H1 (cell line): ENCODE results near the gene GTF3C2. TPM values are rescaled to one million over a fixed set of nuclear protein-coding genes. Genes with fewer than 3 reads are reported as not detected.

ENCODE experiments used
- CTCF ChIA-PET: fragments of 300-600 bp; sonication (Branson Sonifier 250); formaldehyde crosslinking; loops from one replicate; lab custom pipeline; 2021; ENCODE audit not compliant: partially characterized antibody; lab: Charles Lee
- POLR2A ChIA-PET: fragments of 300-600 bp; sonication (Branson Sonifier 250); formaldehyde crosslinking; loops from one replicate; lab custom pipeline; 2021; ENCODE audit warnings: inconsistent platforms; ENCODE audit not compliant: partially characterized antibody; lab: Charles Lee
- DNase-seq, 2 experiments: peaks; one replicate each; pipeline versions ENCODE4 v3.0.0 to v3.0.0-alpha.2; 2010 to 2022; ENCODE audit warnings: low spot score in 2 of 2, low read depth in 1 of 2, mixed read lengths in 1 of 2
- FAIRE-seq: peaks from 2 replicates; lab custom pipeline; 2011; peaks lifted over from hg19 to GRCh38; lab: Jason Lieb, UNC
- H2AFZ ChIP-seq: 2 replicates; pipeline ENCODE4 v1.8.1; 2012; ENCODE audit warnings: low read length, inconsistent platforms
- H2AK5ac ChIP-seq: 2 replicates; pipeline ENCODE4 v1.6.1; 2013; ENCODE audit warnings: low read depth, low read length
- H2BK120ac ChIP-seq: replicated peaks from 2 replicates; pipeline ENCODE3; 2013; ENCODE audit warnings: low read depth, low read length, inconsistent platforms
- H2BK12ac ChIP-seq: 2 replicates; pipeline ENCODE4 v1.6.1; 2013; ENCODE audit warnings: low read depth, low read length
- H2BK15ac ChIP-seq: 2 replicates; pipeline ENCODE4 v1.6.1; 2013; ENCODE audit warnings: low read length
- H2BK20ac ChIP-seq: 2 replicates; pipeline ENCODE4 v1.6.1; 2013; ENCODE audit warnings: low read length
- H2BK5ac ChIP-seq: 2 replicates; pipeline ENCODE4 v1.6.1; 2013; ENCODE audit warnings: low read depth, low read length
- H3K14ac ChIP-seq: 2 replicates; pipeline ENCODE4 v1.6.1; 2013; ENCODE audit warnings: inconsistent platforms; ENCODE audit not compliant: insufficient read length
- H3K18ac ChIP-seq: 2 replicates; pipeline ENCODE4 v1.6.1; 2013; ENCODE audit warnings: low read length; ENCODE audit errors: extremely low read depth
- H3K23ac ChIP-seq: 2 replicates; pipeline ENCODE4 v1.6.1; 2013; ENCODE audit warnings: inconsistent platforms; ENCODE audit not compliant: insufficient read length
- H3K23me2 ChIP-seq: 2 replicates; pipeline ENCODE4 v1.6.1; 2013; ENCODE audit warnings: low read depth, low read length
- H3K27ac ChIP-seq: 2 replicates; pipeline ENCODE4 v1.6.1; 2011; ENCODE audit warnings: low read depth, low read length, inconsistent platforms
- H3K27me3 ChIP-seq, 4 experiments: replicated peaks in 1 of 4; 1 replicate in 1 of 4; 2 replicates in 3 of 4; pipeline versions ENCODE4 v1.6.1 to v1.8.1; 2011 to 2013; ENCODE audit warnings: low read length in 3 of 4, mild to moderate bottlenecking in 3 of 4, inconsistent platforms in 2 of 4, mixed read lengths in 2 of 4, moderate library complexity in 1 of 4; ENCODE audit not compliant: control insufficient read depth in 3 of 4, insufficient read depth in 3 of 4; ENCODE audit errors: extremely low read depth in 1 of 4
- H3K36me3 ChIP-seq, 4 experiments: 2 replicates each; pipeline versions ENCODE4 v1.6.1 to v1.8.1; 2011 to 2013; ENCODE audit warnings: mild to moderate bottlenecking in 4 of 4, low read length in 3 of 4, moderate library complexity in 2 of 4, control low read depth in 1 of 4, inconsistent platforms in 1 of 4; ENCODE audit not compliant: insufficient read depth in 4 of 4, control insufficient read depth in 2 of 4
- H3K4ac ChIP-seq: replicated peaks from 2 replicates; pipeline ENCODE3; 2013; ENCODE audit warnings: low read length, low read depth, mixed read lengths, inconsistent platforms; ENCODE audit not compliant: insufficient read length
- H3K4me1 ChIP-seq, 4 experiments: replicated peaks in 1 of 4; 1 replicate in 1 of 4; 2 replicates in 3 of 4; pipeline versions ENCODE4 v1.6.1 to v1.8.1; 2011 to 2013; ENCODE audit warnings: low read length in 3 of 4, inconsistent platforms in 2 of 4, mixed read lengths in 1 of 4; ENCODE audit not compliant: insufficient read depth in 4 of 4, control insufficient read depth in 3 of 4
- H3K4me2 ChIP-seq, 2 experiments: 2 replicates each; pipeline versions ENCODE4 v1.6.1 to v1.8.1; 2011 to 2013; ENCODE audit warnings: low read depth in 2 of 2, low read length in 2 of 2, control low read depth in 1 of 2, inconsistent platforms in 1 of 2, mild to moderate bottlenecking in 1 of 2; ENCODE audit not compliant: insufficient read depth in 1 of 2
- H3K4me3 ChIP-seq, 4 experiments: fragments of 200-600, 300-600 bp in 1 of 4; sonication (generic), shearing (Covaris generic), sonication (Bioruptor Twin) in 1 of 4; 2 replicates each; pipeline versions ENCODE4 v1.5.1 to v1.8.1; 2011 to 2016; ENCODE audit warnings: low read length in 4 of 4, low read depth in 3 of 4, control low read depth in 2 of 4, inconsistent platforms in 2 of 4, mild to moderate bottlenecking in 2 of 4, mixed read lengths in 1 of 4, moderate library complexity in 1 of 4; ENCODE audit not compliant: insufficient read depth in 2 of 4; ENCODE audit errors: extremely low read depth in 1 of 4
- H3K56ac ChIP-seq: replicated peaks from 2 replicates; pipeline ENCODE3; 2013; ENCODE audit warnings: low read depth, mild to moderate bottlenecking, mixed read lengths, low read length, inconsistent platforms; ENCODE audit not compliant: insufficient read length
- H3K79me1 ChIP-seq: 2 replicates; pipeline ENCODE4 v1.6.1; 2013; ENCODE audit warnings: low read depth, low read length, control low read depth
- H3K79me2 ChIP-seq, 2 experiments: 2 replicates each; pipeline versions ENCODE4 v1.6.1 to v1.8.1; 2012 to 2013; ENCODE audit warnings: low read length in 2 of 2, mild to moderate bottlenecking in 2 of 2, inconsistent platforms in 1 of 2; ENCODE audit not compliant: insufficient read depth in 2 of 2, control insufficient read depth in 1 of 2
- H3K9ac ChIP-seq, 4 experiments: replicated peaks in 1 of 4; 1 replicate in 1 of 4; 2 replicates in 3 of 4; pipeline versions ENCODE4 v1.6.1 to v1.8.1; 2011 to 2013; ENCODE audit warnings: low read depth in 3 of 4, low read length in 3 of 4, control low read depth in 2 of 4, mild to moderate bottlenecking in 2 of 4, moderate library complexity in 2 of 4, inconsistent platforms in 1 of 4; ENCODE audit errors: extremely low read depth in 1 of 4
- H3K9me3 ChIP-seq, 2 experiments: 2 replicates each; pipeline versions ENCODE4 v1.6.1 to v1.8.1; 2012 to 2013; ENCODE audit warnings: mild to moderate bottlenecking in 2 of 2, moderate library complexity in 2 of 2, control low read depth in 1 of 2, inconsistent platforms in 1 of 2, low read depth in 1 of 2, low read length in 1 of 2, mixed read lengths in 1 of 2; ENCODE audit not compliant: insufficient read depth in 2 of 2
- H4K20me1 ChIP-seq, 2 experiments: replicated peaks in 1 of 2; 2 replicates each; pipeline versions ENCODE3 to v1.8.1; 2011 to 2013; ENCODE audit warnings: inconsistent platforms in 2 of 2, low read length in 2 of 2, mild to moderate bottlenecking in 1 of 2; ENCODE audit not compliant: insufficient read depth in 2 of 2, control insufficient read depth in 1 of 2
- H4K5ac ChIP-seq: 2 replicates; pipeline ENCODE4 v1.6.1; 2013; ENCODE audit warnings: low read length, low read depth, mixed read lengths, inconsistent platforms; ENCODE audit not compliant: insufficient read length
- H4K8ac ChIP-seq: 2 replicates; pipeline ENCODE4 v1.8.0; 2013; ENCODE audit warnings: mild to moderate bottlenecking, moderate library complexity, low read length, inconsistent platforms; ENCODE audit not compliant: insufficient read depth; ENCODE audit errors: extremely low read depth
- H4K91ac ChIP-seq: replicated peaks from 2 replicates; pipeline ENCODE3; 2013; ENCODE audit warnings: low read length, mixed read lengths, inconsistent platforms; ENCODE audit not compliant: insufficient read length
- HDAC2 ChIP-seq, 2 experiments: fragments of 300-600 bp in 1 of 2; sonication (generic) in 1 of 2; IDR thresholded peaks; 2 replicates each; pipeline ENCODE4 v1.6.1; 2011 to 2012; ENCODE audit warnings: low read depth in 2 of 2, low read length in 2 of 2, mild to moderate bottlenecking in 2 of 2, moderate library complexity in 2 of 2, borderline replicate concordance in 1 of 2, inconsistent platforms in 1 of 2
- MAFK ChIP-seq: IDR thresholded peaks from 2 replicates; pipeline ENCODE4 v1.6.1; 2012; ENCODE audit warnings: low read depth, mild to moderate bottlenecking, improper control_type of control experiment, low read length
- PHF8 ChIP-seq: fragments of 200-600 bp; sonication (generic); conservative IDR thresholded peaks from 2 replicates; pipeline ENCODE4 v1.7.1; 2012; ENCODE audit warnings: low read depth, mild to moderate bottlenecking, inconsistent platforms, low read length, moderate library complexity
- POLR2AphosphoS5 ChIP-seq: IDR thresholded peaks from 2 replicates; pipeline ENCODE4 v1.6.1; 2011; ENCODE audit warnings: low read depth, low read length
- RBBP5 ChIP-seq: IDR thresholded peaks from 2 replicates; pipeline ENCODE4 v1.7.1; 2012; ENCODE audit warnings: low read depth, mild to moderate bottlenecking, inconsistent platforms, low read length, moderate library complexity, borderline replicate concordance
- SAP30 ChIP-seq: fragments of 300-600 bp; sonication (generic); IDR thresholded peaks from 2 replicates; pipeline ENCODE4 v1.7.1; 2012; ENCODE audit warnings: low read length, moderate library complexity, mild to moderate bottlenecking, inconsistent platforms; ENCODE audit not compliant: insufficient read depth, insufficient replicate concordance
- SIN3A ChIP-seq, 2 experiments: IDR thresholded peaks in 1 of 2; conservative IDR thresholded peaks in 1 of 2; 2 replicates each; pipeline ENCODE4 v1.6.1; 2011 to 2012; ENCODE audit warnings: low read length in 2 of 2, improper control_type of control experiment in 1 of 2, low read depth in 1 of 2, mild to moderate bottlenecking in 1 of 2
- TAF7 ChIP-seq: optimal IDR thresholded peaks from 2 replicates; pipeline ENCODE3; 2011; ENCODE audit warnings: low read depth, mild to moderate bottlenecking, inconsistent platforms, low read length, moderate library complexity, borderline replicate concordance
- WGBS, 2 experiments: shearing (Covaris generic) in 1 of 2; methylation state at CpG; one replicate each; pipeline versions ENCODE4 v1.1.6 to v1.1.7; 2013 to 2015; ENCODE audit warnings: low lambda C conversion rate in 2 of 2, mixed read lengths in 2 of 2, inconsistent platforms in 1 of 2, low coverage in 1 of 2, missing lambda C conversion rate in 1 of 2; ENCODE audit not compliant: insufficient replicate concordance in 2 of 2, insufficient coverage in 1 of 2, insufficient read length in 1 of 2; ENCODE audit errors: extremely low coverage in 1 of 2, missing lambda C conversion rate in 1 of 2; 5-methylcytosine and 5-hydroxymethylcytosine counted together
- polyA plus RNA-seq, 7 experiments: library from polyadenylated mRNA; depleted of rRNA in 3 of 7; stranded (reverse) in 5 of 7; unstranded in 2 of 7; fragments of >200 nt in 5 of 7; fragments of 200-250 nt in 2 of 7; gene quantifications; 1 replicate in 5 of 7; 2 replicates in 1 of 7; 4 replicates in 1 of 7; pipeline versions ENCODE4 v1.2.1 to v1.2.3, GENCODE V29; 2011 to 2013; ENCODE audit warnings: missing spikeins in 2 of 7, mixed read lengths in 2 of 7
- total RNA-seq: library from RNA; stranded (reverse); fragmentation: NEBNext Ultra II Directional; extraction: Animal tissue kit (Norgen Biotek cat#: 25700); gene quantifications from 2 replicates; pipeline ENCODE4 v1.2.1, GENCODE V29; 2021

The GTF3C2 gene
- total and polyA plus RNA-seq, 2 of the 8 experiments (the other 6 are each of a cell fraction or from before 2014, with no cell fraction given), result 118 to 127 TPM

DNA sequence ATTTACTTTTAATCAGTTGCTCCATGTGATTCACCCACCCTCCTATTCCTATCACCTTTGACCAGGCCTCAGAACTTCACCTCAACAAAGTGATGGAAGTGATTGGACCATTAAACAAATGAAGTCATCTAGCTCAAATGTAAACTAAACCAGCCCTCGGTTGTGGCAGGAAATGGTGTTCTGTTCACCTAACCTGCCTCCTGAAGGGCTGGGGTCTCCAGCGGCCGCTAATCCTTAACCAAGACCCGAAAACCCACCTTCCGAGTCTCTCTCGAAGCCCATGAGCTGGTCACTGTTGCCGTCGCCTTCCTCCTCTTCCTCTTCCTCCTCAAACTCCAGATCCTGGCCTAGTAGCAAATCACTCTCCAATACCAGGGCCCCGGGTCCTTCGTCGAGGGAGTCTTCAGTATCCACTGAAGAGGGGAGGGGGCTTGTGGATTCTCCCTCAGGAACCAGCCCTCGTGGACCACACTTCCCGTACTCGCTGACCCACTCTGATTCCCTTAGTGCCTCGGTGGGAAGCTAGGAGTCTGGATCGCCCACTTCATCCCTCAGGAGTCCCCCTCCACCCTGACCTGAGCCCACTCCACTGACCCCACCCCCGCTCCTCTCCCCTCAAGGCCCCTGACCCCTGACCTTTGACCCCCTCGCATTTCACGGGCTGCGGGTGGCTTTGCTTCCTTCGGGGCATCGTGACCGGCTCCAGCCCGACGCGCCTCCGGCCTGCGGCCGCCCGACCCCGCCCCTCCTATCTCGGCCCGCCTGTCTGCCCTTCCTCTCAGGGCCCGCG lies 23.5 kb upstream of the GTF3C2 start:
- Histone ChIP-seq H3K4ac (peak overlapping the region; percentile 61), H3K79me1 (peaks cover 8% of the 10 kb centered on the region; the same call in 1 of the 2 replicates), H3K27me3 (no peaks in the 10 kb centered on the region), H4K8ac (peak overlapping the region; percentile 98; the same call in 1 of the 2 replicates), H3K9ac (peak overlapping the region; percentile 78 to 89 (median 84)), H3K36me3 (peaks cover 46 to 70% (median 61%) of the 10 kb centered on the region in 4 experiments), H4K20me1 (peaks cover 4 to 8% of the 10 kb centered on the region in 2 experiments), H3K9me3 (no peaks in the 10 kb centered on the region), H3K56ac (peak overlapping the region; percentile 63), H2BK20ac (no peak overlapping the region), H3K23me2 (peaks cover 7% of the 10 kb centered on the region), H4K91ac (peak overlapping the region; percentile 1), H3K14ac (peak overlapping the region; percentile 0), H3K4me1 (peaks cover 0 to 8% (median 2%) of the 10 kb centered on the region in 4 experiments; a peak in 5 of 7 replicates), H2BK5ac (peak overlapping the region; percentile 92), H2AFZ (no peak overlapping the region), H3K4me2 (peak overlapping the region; percentile 88 to 96), H3K23ac (no peak overlapping the region), H2BK12ac (0 out of 2 replicates have a peak overlapping the region, but pooled peaks have one; percentile 27), H2AK5ac (no peak overlapping the region), H3K79me2 (peaks cover 0 to 12% of the 10 kb centered on the region in 2 experiments; a peak in 2 of 4 replicates), H3K4me3 (peak overlapping the region; percentile 65 to 96 (median 82)), H4K5ac (peak overlapping the region; percentile 72), H3K18ac (peak overlapping the region; percentile 90; the same call in 1 of the 2 replicates), H3K27ac (peak overlapping the region; percentile 85), H2BK120ac (no peak overlapping the region), H2BK15ac (0 out of 2 replicates have a peak overlapping the region, but pooled peaks have one; percentile 92)
- ChIA-PET CTCF (interaction anchor here (0.7 to 1.4 kb wide), 10 partner anchors 8 to 69 kb away, joined by 3 to 9 read pairs (median 3); partner anchors contain the start of gene GTF3C2), POLR2A (interaction anchor here (0.7 to 9.5 kb wide), 31 partner anchors 8 to 283 kb away, joined by 3 to 114 read pairs (median 4); partner anchors contain the start of genes CCDC121, EIF2B4, GPN1 and GTF3C2)
- no peak for TF ChIP-seq HDAC2 (IDR thresholded peaks at IDR 0.05; ENCODE audit: borderline replicate concordance in 1 of 2, low read depth in 2 of 2, low read length in 2 of 2)
- no peak for TF ChIP-seq MAFK
- peak; percentile 16 for TF ChIP-seq SAP30
- TF ChIP-seq RBBP5, result peak; percentile 5; the same call in 1 of the 2 replicates
- TF ChIP-seq PHF8, result peak; percentile 80
- 0 out of 4 replicates have a peak, but pooled peaks of 1 of the 2 experiments have one; percentile 53 for TF ChIP-seq SIN3A (conservative IDR thresholded peaks at IDR 0.05 in 1 of 2, IDR thresholded peaks at IDR 0.05 in 1 of 2; ENCODE audit: low read depth in 1 of 2, low read length in 2 of 2)
- peak; percentile 47; the same call in 1 of the 2 replicates for TF ChIP-seq POLR2AphosphoS5
- no peak for TF ChIP-seq TAF7
- DNase-seq (no peak), FAIRE-seq (peak; percentile 63)
- 8% methylated on average over 17 of the region's 35 CpGs; no CpG with 5 or more reads in 1 of the 2 experiments for WGBS, 2 experiments
